ENCODE results near the gene SNAP91. TPM values are rescaled to one million over a fixed set of nuclear protein-coding genes. Genes with fewer than 3 reads are reported as not detected.
"Not testable (repeated sequence)": the region's sequence is repeated elsewhere in the genome, so short reads cannot be mapped to it uniquely, and the experiment has no call there.

Gene SNAP91
- total RNA-seq, 4 donors from 2014 or later: 0.95 to 1.3 (median 1.2) TPM; not detected in 1

GRCh38 chr6:83592770-83593394 is 116.0 kb downstream of the SNAP91 start:
- Histone ChIP-seq H3K4me3 (no peak overlapping the region), H3K27ac (no peak overlapping the region), H3K36me3 (no peaks in the 10 kb centered on the region), H3K4me1 (no peaks in the 10 kb centered on the region), H3K27me3 (no peaks in the 10 kb centered on the region), H3K9me3 (no peaks in the 10 kb centered on the region)
- DNase-seq: no peak
- TF ChIP-seq POLR2A (IDR thresholded peaks at IDR 0.05): no peak
- TF ChIP-seq CTCF (IDR thresholded peaks at IDR 0.05): peak in 3 of 6 experiments; percentile 13 to 25 (median 21)

- DNase-seq: no peak
- no peaks in the 10 kb centered on the region for H3K4me1 ChIP-seq
- H3K9me3 ChIP-seq: no peaks in the 10 kb centered on the region
- no peaks in the 10 kb centered on the region for H3K27me3 ChIP-seq
- no peak overlapping the region for H3K4me3 ChIP-seq
- TF ChIP-seq POLR2A (IDR thresholded peaks at IDR 0.05) (no peak), CTCF (IDR thresholded peaks at IDR 0.05) (no peak)
- no peaks in the 10 kb centered on the region for H3K36me3 ChIP-seq
- H3K27ac ChIP-seq: no peak overlapping the region
These were observed 118.5 kb downstream of the SNAP91 start for GRCh38 chr6:83590416-83590815.

- Histone ChIP-seq H3K9me3 (no peaks in the 10 kb centered on the region), H3K4me3 (no peak overlapping the region), H3K27ac (no peak overlapping the region), H3K4me1 (no peaks in the 10 kb centered on the region), H3K36me3 (no peaks in the 10 kb centered on the region), H3K27me3 (no peaks in the 10 kb centered on the region)
- no peak for DNase-seq
- TF ChIP-seq CTCF (IDR thresholded peaks at IDR 0.05) (no peak), POLR2A (IDR thresholded peaks at IDR 0.05) (no peak)
These were observed 119.8 kb downstream of the SNAP91 start for GRCh38 chr6:83589076-83589475.

- no peak overlapping the region for H3K4me3 ChIP-seq
- no peaks in the 10 kb centered on the region for H3K36me3 ChIP-seq
- H3K27me3 ChIP-seq: no peaks in the 10 kb centered on the region
- TF ChIP-seq POLR2A (IDR thresholded peaks at IDR 0.05) (no peak), CTCF (IDR thresholded peaks at IDR 0.05) (no peak)
- no peaks in the 10 kb centered on the region for H3K9me3 ChIP-seq
- no peaks in the 10 kb centered on the region for H3K4me1 ChIP-seq
- DNase-seq: no peak
- H3K27ac ChIP-seq: no peak overlapping the region
These were observed 130.8 kb downstream of the SNAP91 start for GRCh38 chr6:83578057-83578456.

- no peak overlapping the region for H3K27ac ChIP-seq
- H3K36me3 ChIP-seq: no peaks in the 10 kb centered on the region
- H3K9me3 ChIP-seq: no peaks in the 10 kb centered on the region
- TF ChIP-seq CTCF (IDR thresholded peaks at IDR 0.05): no peak
- TF ChIP-seq POLR2A (IDR thresholded peaks at IDR 0.05): no peak
- no peak overlapping the region for H3K4me3 ChIP-seq
- H3K27me3 ChIP-seq: no peaks in the 10 kb centered on the region
- DNase-seq: no peak
- H3K4me1 ChIP-seq: no peaks in the 10 kb centered on the region
These were observed 134.1 kb downstream of the SNAP91 start for GRCh38 chr6:83574783-83575182.

GRCh38 chr6:83571663-83572185 is 137.2 kb downstream of the SNAP91 start:
- not testable (repeated sequence) for H3K27ac ChIP-seq, H3K36me3 ChIP-seq, H3K4me3 ChIP-seq, H3K9me3 ChIP-seq, H3K4me1 ChIP-seq, DNase-seq, H3K27me3 ChIP-seq
